Transverse colon (tissue), 4 donors: ENCODE data around the gene MTPN. TPM values are rescaled to one million over a fixed set of nuclear protein-coding genes. Genes with fewer than 3 reads are reported as not detected.

Experiments
- DNase-seq: peaks from one replicate; pipeline ENCODE4 v3.0.0-alpha.2; 2019
- H3K27ac ChIP-seq, 4 donors: fragments of 200-600 bp; sonication (generic); 2 replicates each; pipeline ENCODE4 v1.5.1; 2016 to 2018; ENCODE audit warnings: inconsistent platforms in 4 of 4
- H3K27me3 ChIP-seq: fragments of 200-600 bp; sonication (generic); 2 replicates; pipeline ENCODE4 v1.5.1; 2017; ENCODE audit warnings: inconsistent platforms
- H3K36me3 ChIP-seq, 4 donors: fragments of 200-600 bp; sonication (generic); 2 replicates each; pipeline ENCODE4 v1.5.1; 2017 to 2019; ENCODE audit warnings: inconsistent platforms in 4 of 4
- H3K4me1 ChIP-seq, 4 donors: fragments of 200-600 bp; sonication (generic); 2 replicates each; pipeline ENCODE4 v1.5.1; 2017 to 2020; ENCODE audit warnings: inconsistent platforms in 4 of 4
- H3K4me3 ChIP-seq, 4 donors: fragments of 200-600 bp; sonication (generic); 1 replicate in 1 of 4; 2 replicates in 3 of 4; pipeline versions ENCODE4 v1.5.1 to v1.6.1; 2017 to 2019; ENCODE audit warnings: inconsistent platforms in 4 of 4
- H3K9me3 ChIP-seq, 2 donors: fragments of 200-600 bp; sonication (generic); 2 replicates each; pipeline ENCODE4 v1.5.1; 2017 to 2019; ENCODE audit warnings: inconsistent platforms in 2 of 2
- EP300 ChIP-seq: sonication (generic); formaldehyde crosslinking; IDR thresholded peaks from one replicate; pipeline ENCODE4 v1.6.1; 2017; ENCODE audit warnings: antibody characterized with exemption, low read depth
- POLR2A ChIP-seq: fragments of 450-650 bp; IDR thresholded peaks from one replicate; pipeline ENCODE4 v1.6.1; 2016; ENCODE audit warnings: antibody characterized with exemption, mild to moderate bottlenecking, moderate library complexity
- POLR2AphosphoS5 ChIP-seq, 3 donors: sonication (generic); formaldehyde crosslinking; IDR thresholded peaks; one replicate each; pipeline ENCODE4 v1.6.1; 2016; ENCODE audit warnings: antibody characterized with exemption in 3 of 3
- WGBS, 2 donors: methylation state at CpG; one replicate each; pipeline ENCODE4 v1.1.5; 2018; ENCODE audit warnings: low coverage in 1 of 2; 5-methylcytosine and 5-hydroxymethylcytosine counted together
- in situ Hi-C, 4 donors: fragments of 200-750 bp; cut with MboI; loops; one replicate each; pipeline versions ENCODE4 v1.15.0 to v1.15.1; 2017; ENCODE audit warnings: low sequenced_read_pairs in 3 of 4, low pct_ligation_motif_present in 1 of 4, low pct_unique_long_range_greater_than_20kb in 1 of 4
- intact Hi-C: fragments of 100-400 bp; cut with DNase I; formaldehyde crosslinking; loops from one replicate; pipeline ENCODE4 v1.15.1; 2023; ENCODE audit warnings: low total_unique reads
- total RNA-seq, 4 donors: library from RNA; depleted of rRNA; stranded (reverse); fragments of >200 nt; gene quantifications; one replicate each; pipeline ENCODE4 v1.1.0, GENCODE V29; 2016
- TF ChIP-seq, protein P1 (sequence below), 5 experiments: fragments of 200-600 bp in 3 of 5; fragments of 450-650 bp in 2 of 5; sonication (generic) in 3 of 5; IDR thresholded peaks; 1 replicate in 2 of 5; 2 replicates in 3 of 5; pipeline ENCODE4 v1.5.1; 2016 to 2017; ENCODE audit warnings: antibody characterized with exemption in 5 of 5, inconsistent platforms in 3 of 5, mild to moderate bottlenecking in 2 of 5, moderate library complexity in 1 of 5

Gene MTPN
- total RNA-seq, 4 donors from 2014 or later, result 44.9 to 71.7 (median 65.5) TPM

DNA sequence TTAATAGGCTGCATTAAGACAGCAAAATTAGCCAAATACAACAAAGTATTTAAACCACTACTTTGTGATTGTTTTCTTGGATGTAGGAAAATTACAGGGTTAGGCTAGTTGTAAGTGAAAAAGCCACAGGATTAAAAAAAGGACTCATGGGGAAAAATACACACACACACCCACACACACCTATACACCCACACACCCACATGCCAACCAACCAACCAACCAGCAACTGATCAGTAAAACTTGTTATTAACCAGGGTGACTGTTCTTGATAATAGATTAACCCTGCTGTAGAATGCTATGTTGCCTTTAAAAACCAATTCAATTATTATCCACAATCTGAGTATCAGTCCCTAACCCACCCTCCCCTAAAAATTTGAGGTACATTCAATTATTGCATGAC, 49.0 kb downstream of the MTPN start:
- no peaks in the 10 kb centered on the region for H3K36me3 ChIP-seq
- H3K27ac ChIP-seq, result no peak overlapping the region
- intact Hi-C loops, result no loop called here
- in situ Hi-C loops, result no loop called here
- no peaks in the 10 kb centered on the region for H3K27me3 ChIP-seq
- no peak overlapping the region for H3K4me3 ChIP-seq
- DNase-seq, result no peak
- H3K4me1 ChIP-seq, result peaks cover 0 to 14% (median 6%) of the 10 kb centered on the region in 4 donors
- no peaks in the 10 kb centered on the region for H3K9me3 ChIP-seq
- TF ChIP-seq EP300 (no peak), POLR2A (no peak), POLR2AphosphoS5 (IDR thresholded peaks at IDR 0.05) (no peak)
- TF ChIP-seq, protein P1, sequence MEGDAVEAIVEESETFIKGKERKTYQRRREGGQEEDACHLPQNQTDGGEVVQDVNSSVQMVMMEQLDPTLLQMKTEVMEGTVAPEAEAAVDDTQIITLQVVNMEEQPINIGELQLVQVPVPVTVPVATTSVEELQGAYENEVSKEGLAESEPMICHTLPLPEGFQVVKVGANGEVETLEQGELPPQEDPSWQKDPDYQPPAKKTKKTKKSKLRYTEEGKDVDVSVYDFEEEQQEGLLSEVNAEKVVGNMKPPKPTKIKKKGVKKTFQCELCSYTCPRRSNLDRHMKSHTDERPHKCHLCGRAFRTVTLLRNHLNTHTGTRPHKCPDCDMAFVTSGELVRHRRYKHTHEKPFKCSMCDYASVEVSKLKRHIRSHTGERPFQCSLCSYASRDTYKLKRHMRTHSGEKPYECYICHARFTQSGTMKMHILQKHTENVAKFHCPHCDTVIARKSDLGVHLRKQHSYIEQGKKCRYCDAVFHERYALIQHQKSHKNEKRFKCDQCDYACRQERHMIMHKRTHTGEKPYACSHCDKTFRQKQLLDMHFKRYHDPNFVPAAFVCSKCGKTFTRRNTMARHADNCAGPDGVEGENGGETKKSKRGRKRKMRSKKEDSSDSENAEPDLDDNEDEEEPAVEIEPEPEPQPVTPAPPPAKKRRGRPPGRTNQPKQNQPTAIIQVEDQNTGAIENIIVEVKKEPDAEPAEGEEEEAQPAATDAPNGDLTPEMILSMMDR (IDR thresholded peaks at IDR 0.05), result no peak

DNA sequence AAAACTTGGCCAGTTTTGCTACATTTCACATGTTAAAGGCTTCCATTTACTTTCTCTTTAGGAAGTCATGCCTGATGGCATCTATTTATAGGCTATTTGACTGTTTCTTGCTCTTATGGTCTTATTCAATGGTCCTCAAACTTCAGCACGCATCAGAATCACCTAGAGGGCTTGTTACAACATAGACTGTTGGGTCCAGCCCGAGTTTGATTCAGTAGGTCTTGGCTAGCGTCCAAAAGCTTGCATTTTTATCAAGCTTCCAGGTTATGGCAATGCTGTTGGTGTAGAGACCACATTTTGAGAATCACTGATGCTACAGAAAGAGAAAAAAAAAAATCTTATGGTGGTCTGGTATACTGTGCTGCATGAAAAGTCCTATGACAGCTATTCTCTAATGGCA, 51.9 kb downstream of the MTPN start:
- intact Hi-C loops (no loop called here), in situ Hi-C loops (no loop called here)
- Histone ChIP-seq H3K27ac (no peak overlapping the region), H3K4me1 (peaks cover 0 to 4% (median 2%) of the 10 kb centered on the region in 4 donors), H3K36me3 (no peaks in the 10 kb centered on the region), H3K4me3 (no peak overlapping the region), H3K9me3 (no peaks in the 10 kb centered on the region), H3K27me3 (no peaks in the 10 kb centered on the region)
- TF ChIP-seq EP300, result no peak
- TF ChIP-seq POLR2AphosphoS5 (IDR thresholded peaks at IDR 0.05), result no peak
- TF ChIP-seq, protein P1 (IDR thresholded peaks at IDR 0.05), result no peak
- TF ChIP-seq POLR2A, result no peak
- no peak for DNase-seq
- 90% methylated on average over 3 of the region's 3 CpGs; no CpG with 5 or more reads in 1 of the 2 donors for WGBS, 2 donors

DNA sequence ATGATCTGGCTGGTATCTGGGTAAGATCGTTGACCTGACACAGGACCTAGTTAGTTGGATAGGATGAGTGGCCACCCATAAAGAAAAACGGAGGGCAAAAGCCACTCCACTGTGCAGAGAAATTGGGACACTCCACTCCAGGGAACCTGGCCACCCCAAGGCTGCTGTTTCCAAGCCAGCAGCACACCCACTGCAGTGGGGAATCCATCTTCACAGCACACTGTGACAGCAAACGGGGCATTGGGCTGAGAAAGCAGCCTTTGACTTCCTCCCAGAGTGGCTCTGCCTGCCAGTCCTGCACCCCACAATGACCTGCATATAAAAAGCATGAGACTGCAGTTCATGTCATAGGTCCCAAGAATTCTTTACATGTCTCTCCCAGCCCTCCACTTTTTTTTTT, 52.9 kb downstream of the MTPN start:
- in situ Hi-C loops, result no loop called here
- no peak overlapping the region for H3K4me3 ChIP-seq
- H3K27ac ChIP-seq, result no peak overlapping the region
- DNase-seq, result no peak
- peaks cover 0 to 3% (median 0%) of the 10 kb centered on the region in 4 donors for H3K4me1 ChIP-seq
- no peaks in the 10 kb centered on the region for H3K36me3 ChIP-seq
- WGBS, 2 donors, result 77% methylated on average over 3 of the region's 3 CpGs; no CpG with 5 or more reads in 1 of the 2 donors
- H3K9me3 ChIP-seq, result no peaks in the 10 kb centered on the region
- TF ChIP-seq, protein P1 (IDR thresholded peaks at IDR 0.05), result no peak
- no peak for TF ChIP-seq EP300
- TF ChIP-seq POLR2AphosphoS5 (IDR thresholded peaks at IDR 0.05), result no peak
- TF ChIP-seq POLR2A, result no peak
- intact Hi-C loops, result no loop called here
- H3K27me3 ChIP-seq, result no peaks in the 10 kb centered on the region

DNA sequence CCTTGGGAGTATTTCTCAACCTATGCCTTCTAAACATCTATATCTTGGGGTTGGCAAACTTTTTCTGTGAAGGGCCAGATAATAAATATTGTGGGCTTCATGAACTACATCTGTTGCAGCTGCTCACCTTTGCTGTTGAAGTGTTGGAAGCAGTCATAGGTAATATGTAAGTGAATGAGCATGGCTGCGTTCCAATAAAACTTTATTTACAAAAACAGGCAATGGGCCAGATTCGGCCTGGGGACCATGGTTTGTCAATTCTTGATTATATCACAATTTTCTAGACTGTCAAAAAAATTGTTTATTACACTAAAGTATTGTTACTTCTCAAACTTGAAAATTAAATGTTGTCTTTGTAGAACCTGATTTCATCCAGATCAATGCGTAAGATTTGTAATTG, 54.9 kb downstream of the MTPN start:
- Histone ChIP-seq H3K4me1 (no peaks in the 10 kb centered on the region), H3K4me3 (no peak overlapping the region), H3K27me3 (no peaks in the 10 kb centered on the region), H3K27ac (no peak overlapping the region), H3K36me3 (no peaks in the 10 kb centered on the region), H3K9me3 (no peaks in the 10 kb centered on the region)
- intact Hi-C loops (no loop called here), in situ Hi-C loops (no loop called here)
- 93 to 98% methylated on average over 3 of the region's 3 CpGs for WGBS, 2 donors
- no peak for TF ChIP-seq POLR2A
- TF ChIP-seq, protein P1 (IDR thresholded peaks at IDR 0.05), result no peak
- no peak for TF ChIP-seq EP300
- TF ChIP-seq POLR2AphosphoS5 (IDR thresholded peaks at IDR 0.05), result no peak
- DNase-seq, result no peak
